IPS-NIHi7 (cell line): ENCODE data around the gene ARID5B.

Source experiments
- DNase-seq: peaks from one replicate; pipeline ENCODE4 v3.0.0; 2012; ENCODE audit warnings: mixed read lengths; ENCODE audit errors: extremely low spot score

ARID5B gene

DNA sequence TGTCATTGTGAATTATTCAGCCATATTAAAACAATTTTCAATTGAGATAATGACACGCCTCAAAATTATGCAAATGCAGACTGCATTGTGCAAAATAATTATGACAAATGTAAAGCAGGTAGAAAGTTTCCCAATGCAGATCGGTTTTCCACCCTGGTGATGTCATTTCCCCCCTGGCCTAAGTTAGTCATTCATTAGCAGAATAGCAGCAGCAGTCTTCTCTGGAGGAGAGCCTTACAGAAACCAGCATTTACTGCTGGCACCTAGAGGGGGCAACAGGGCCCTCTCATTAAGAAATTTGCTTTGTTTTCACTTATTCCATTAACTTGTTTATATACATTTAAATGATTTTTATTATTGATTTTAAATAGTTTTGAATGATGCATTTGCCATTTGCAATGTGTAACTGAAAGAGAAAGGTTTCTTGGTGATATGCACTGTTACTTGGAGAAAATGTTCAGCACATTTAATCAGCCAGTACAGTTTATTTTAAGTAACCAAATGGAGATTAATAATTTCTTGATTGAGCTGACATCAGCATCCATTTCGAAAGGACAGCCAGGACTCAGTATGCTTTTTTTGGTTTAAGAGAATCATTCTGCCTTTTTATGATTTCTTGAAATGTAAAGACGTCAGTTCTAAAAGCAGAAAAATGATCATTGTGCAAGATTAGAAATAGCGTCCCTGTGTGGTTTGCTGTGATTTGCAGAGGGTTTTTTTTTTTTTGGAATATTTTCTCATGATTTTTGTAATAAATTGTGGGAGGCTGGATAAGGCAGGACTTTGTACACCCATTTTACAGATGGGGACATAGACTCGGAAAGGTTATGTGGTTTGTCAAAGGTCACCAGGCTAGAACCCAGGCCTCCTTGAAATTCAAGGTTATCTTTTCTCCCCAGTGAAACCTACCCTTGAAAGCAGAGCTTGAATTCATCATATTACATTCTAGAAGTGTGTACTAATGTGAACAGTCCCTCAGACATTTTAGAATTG is 3.5 kb downstream of the ARID5B start:
- peak; percentile 67 for DNase-seq

DNA sequence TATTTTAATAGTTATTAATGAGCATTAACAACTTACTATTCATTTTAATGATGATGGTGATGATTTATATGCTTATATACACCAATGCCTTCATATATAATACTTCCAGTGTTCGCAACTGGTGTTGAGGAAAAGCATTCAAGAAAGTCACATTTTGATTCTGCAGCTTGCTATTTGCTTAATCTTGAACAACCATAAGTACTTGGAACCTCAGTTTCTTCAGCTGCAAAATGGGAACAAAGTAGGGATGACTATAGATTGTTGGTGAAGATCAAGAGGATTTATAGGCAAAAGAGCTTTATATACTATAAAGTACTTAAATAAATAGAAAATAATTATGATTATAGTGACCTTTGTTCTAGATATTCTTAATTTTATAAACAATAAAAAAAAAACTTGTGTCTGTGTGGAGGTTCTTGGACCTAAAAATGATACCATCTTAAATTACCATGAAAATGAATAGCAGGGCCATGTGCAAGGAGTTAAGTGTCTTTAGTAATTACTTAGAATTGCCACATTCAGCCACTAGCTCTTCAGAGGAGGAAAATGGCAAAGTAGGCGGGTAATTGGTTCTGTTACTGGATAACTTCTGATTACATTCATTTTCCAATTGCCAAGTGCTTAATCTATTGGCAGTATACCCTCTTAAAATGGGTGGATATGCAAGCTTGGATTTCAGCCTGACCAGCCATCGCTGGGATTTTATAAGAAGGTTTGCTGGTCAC is 4.5 kb downstream of the ARID5B start:
- DNase-seq = no peak

DNA sequence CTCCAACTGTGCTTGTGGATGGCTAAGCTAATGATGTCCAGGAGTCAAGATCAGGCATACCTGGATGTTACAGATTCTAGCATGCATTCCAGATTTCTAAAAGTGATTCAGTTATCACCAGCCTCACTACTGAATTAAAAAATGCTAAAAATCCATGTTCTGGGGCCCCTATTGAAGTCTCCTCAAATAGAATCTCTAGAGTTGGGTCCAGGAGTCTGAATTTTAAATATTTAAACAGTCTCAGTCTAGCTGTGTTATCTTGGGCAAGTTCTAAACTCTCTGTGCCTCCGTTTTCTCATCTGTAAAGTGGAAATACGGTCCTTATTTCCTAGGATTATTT is 5.0 kb downstream of the ARID5B start:
- DNase-seq = no peak

DNA sequence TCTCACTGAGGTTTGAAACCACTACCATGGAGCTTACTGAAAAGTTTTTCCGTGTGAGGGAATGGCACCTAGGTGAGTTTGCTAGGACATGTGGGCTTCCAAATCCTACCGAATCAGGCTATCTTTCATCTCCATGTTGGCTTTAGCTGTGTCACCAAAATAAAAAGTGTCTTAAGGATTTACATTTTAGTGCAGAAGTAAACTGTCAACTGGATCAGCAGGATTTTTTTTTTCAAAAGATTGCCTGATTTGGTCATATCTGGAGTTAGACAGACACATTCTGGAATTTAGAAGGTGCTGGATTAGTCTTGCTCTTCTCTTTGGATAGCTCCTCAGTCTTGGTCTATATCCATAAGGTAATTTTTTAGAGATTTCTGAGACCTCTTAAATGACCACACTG is 5.5 kb downstream of the ARID5B start:
- DNase-seq = no peak

DNA sequence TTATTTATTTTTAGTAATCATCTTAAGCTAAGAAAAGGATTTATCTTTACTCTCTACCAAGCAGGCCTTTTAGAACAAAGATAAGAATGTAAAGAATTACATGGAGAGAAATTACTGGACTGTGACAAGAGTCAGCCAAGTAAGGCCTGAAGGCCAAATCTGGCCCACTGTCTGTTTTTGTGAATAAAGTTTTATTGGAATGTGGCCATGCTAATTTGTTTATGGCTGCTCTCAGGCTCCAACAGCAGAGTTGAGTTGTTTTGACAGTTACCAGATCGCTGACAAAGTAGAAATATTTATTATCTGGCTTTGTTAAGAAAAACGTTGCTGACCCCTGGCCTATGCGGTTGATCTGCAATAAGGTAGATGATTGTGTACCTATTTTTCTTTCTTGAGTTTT is 6.1 kb downstream of the ARID5B start:
- no peak for DNase-seq

DNA sequence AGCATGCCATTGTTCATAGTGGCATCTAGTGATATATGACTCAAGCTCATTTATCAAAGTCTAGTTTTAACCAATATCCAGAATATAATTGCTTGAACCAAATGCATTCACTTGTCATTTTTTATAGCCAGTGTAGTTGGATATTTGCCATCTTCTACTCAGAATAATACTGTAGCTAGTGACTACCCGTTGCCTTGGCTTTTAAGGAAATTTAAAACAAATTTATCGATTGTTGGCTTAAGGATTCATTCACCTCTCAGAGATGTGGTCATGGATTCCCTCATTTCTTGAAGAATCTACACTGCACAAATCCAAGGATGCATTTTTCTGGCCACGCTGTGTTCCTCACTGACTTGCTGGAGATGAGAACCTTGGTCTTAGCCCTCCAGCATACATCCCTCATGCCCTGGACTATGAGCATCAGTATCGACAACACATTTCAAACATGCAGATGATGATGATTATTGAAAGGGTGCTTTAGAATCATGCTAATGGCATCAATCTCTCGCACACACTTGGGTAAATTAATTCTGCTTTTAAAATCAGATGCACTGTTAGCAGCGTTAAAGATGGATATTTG is 8.8 kb downstream of the ARID5B start:
- no peak for DNase-seq

DNA sequence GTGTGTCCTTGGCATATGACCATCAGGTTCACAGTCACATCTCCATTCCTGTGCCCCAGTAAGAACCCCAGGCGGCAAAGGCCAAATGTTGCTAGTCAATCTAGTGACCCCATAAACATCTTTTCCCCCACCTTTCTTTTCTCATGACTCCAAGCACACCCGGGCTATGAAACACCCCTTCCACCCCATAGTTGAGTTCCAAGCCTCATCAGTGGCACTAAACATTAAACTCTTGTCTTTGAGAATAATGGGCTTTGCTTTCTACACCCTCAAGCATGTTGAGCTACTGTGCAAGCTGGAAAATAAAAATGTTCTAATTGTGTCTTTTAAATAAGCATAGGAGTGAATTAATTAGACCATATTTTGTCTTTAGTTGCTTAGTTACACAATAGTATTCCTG is 9.4 kb downstream of the ARID5B start:
- DNase-seq = no peak

DNA sequence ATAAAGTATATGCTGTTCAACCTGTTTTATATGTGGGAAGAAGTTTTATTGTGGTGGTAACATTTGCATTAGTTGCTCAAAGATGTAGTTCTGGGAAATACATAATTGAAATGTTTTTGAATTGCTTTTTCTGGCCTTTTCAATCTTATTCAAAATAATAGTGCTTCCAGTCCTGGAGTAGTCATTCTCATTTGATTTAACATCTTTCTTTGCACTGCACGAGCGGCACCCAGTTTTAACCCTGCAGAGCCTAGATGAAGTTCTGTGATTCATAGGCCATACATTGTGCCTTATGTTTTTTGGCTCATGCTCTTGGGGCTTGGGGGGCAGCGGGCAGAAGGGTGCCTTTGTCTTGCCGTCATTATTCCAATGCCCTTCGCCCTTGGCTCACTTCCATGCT is 9.9 kb downstream of the ARID5B start:
- no peak for DNase-seq

DNA sequence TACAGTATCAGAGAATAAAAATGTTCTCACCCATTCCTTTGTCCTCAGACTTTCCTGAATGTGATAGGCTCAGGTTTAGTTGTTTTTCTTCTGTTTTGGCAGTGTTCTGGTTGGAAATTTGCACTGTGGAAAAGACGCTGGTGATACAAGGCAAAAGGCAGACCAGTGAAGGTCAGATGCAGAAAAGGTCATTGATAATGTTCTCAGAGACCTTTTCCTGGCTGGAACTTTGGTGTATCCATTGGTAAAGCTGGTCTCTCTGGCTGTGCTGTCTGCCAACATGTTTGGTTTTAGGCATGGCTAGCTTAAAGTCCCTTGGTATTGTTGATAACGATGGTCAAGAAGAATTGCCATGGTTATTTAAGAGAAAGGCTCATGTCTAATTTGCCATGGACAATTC is 11.5 kb downstream of the ARID5B start:
- no peak for DNase-seq

DNA sequence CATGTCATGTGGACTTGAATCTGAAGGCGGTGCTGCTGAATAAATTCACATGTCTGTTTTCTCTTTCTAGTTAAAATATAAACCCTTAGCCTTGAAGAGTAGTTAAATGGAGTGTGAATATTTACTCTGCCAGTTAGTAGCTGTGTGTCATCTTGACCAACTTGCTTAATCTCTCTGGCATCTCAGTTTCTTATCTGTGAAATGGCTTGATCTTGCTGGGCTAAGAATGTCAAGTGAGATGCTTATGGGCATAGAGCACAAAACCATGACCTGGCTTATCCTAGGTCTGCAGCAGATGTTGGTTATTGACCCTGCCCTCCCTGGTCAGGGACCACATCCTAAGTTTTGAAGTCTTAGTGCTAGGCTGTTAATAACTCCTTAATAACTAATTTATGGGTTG is 16.6 kb downstream of the ARID5B start:
- no peak for DNase-seq

DNA sequence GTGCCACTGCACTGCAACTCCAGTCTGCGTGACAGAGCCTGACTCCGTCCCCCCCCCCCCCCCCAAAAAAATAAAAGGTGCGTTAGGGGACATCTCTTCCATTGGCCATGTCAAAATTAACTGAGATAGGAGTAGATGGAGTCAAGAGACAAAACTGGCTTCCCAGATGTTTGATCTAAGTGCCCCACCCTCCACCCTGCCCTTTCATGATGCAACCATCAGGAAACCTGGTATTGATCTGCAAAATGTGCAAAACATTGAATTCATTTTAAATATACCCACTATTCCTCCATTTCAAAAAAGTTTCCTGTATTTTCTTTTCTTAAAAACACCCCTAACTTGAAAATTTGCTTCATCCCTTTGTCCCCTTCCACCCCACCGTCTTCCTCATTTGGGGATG is 17.5 kb downstream of the ARID5B start:
- DNase-seq = no peak

DNA sequence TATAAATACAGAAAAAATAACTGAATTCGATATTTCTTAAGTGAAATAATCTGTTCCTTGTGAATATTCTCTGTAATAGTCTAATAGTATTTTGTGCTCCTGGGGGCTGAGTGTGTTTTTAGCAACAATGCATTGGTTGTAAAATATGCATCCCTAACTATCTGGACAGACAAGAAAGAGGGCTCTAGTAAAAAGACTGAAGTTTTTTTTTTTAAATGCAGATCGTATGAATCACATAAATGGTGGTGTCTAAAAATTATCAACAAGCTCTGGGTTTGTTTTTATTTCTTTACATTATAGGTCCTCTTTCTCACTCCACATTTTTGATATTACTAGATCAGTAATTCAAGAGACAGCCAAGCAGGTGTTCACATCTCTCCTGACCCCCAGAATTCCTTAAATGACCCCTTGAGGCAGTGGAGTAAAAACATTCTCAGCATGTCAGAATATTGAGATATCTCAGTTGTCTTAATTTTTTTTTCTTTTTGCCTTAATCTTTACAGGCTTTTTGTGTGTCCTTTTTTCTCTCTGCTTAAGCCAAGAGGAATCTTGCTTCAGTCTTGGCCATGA is 18.2 kb downstream of the ARID5B start:
- DNase-seq = no peak

DNA sequence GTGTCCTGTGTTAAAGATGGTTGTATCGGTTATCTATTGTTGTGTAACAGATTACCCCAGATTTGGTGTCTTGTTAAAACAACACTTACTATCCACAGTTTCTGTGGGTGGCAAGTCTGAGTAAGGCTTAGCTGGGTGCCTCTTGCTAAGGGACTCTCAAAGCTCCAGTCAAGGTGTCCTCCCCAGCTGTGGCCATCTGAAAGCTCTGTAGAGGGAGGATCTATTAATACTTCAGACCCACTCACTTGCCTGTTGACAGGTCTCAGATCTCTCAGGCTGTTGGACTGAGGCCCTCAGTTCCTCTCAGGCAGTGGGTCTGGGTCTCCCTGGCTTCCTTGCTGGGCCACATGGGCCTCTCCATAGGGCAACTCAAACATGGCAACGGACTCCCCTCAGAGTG is 19.6 kb downstream of the ARID5B start:
- no peak for DNase-seq

DNA sequence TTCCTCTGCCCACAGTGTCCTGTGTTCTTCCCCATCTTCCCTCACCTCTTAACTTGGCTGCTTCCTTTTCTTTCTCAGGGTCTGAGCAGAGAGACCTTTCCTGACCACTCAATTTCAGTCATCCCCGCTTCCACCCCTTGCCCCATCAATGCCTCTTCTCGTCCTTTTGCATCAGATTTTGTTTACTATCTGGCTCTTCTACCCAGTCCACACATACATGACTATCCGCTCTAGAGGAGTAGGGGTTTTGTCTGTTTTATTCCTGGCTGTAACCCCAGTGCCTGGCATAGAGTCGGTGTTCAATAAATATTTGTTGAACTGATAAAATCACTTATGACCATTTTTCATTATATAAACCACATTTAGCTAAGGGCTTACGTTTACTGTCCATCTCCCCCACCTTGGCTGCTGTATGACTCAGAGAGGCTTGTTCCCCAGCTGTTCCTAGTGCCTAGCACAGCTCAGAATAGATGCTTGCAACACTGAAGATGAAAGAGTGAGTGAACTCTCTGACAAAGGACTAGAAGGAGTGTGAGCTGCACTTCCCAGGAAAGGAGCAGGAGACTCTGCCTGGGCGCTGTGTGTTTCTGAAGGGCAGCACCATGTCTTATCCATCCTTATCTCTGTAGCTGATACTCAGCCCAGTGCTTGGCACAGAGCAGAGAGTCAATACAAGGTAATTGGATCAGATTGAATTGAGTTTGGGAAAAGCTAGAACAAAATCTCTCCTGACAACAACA is 21.9 kb downstream of the ARID5B start:
- no peak for DNase-seq

DNA sequence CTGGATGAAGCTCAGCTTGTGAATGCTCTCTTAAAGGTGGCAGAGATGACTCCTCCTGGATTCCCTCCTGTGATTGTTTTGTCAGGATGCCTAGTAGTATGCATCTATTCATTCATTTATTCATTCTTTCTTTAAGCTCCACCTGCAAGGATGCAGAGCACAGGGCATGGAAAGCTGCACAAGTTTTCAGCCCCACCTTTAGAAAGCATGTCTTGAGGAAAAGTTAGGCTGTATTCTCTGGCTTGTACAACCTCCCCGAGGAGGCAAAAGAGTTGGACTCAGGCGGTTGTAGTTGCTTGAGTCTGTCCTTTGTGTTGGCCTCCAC is 22.4 kb downstream of the ARID5B start:
- DNase-seq = no peak

DNA sequence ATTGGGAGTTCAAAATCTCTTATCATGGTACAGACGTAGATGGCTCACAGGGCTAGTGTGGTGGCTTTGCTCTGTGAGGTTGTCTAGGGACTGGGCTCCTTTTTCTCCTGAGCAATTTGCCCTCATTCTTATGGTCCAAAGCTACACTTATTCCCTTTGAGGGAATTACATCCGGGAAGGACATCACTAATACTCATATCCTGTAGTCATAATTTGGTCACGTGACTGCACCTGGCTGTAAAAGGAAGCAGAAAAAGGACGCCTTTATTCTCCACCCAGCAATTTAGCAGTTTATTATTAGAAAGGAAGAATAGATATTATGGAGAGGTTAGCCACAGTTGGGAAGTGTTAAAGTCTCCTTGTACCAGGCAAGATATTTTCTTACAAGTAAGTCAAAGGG is 28.1 kb downstream of the ARID5B start:
- DNase-seq = no peak

DNA sequence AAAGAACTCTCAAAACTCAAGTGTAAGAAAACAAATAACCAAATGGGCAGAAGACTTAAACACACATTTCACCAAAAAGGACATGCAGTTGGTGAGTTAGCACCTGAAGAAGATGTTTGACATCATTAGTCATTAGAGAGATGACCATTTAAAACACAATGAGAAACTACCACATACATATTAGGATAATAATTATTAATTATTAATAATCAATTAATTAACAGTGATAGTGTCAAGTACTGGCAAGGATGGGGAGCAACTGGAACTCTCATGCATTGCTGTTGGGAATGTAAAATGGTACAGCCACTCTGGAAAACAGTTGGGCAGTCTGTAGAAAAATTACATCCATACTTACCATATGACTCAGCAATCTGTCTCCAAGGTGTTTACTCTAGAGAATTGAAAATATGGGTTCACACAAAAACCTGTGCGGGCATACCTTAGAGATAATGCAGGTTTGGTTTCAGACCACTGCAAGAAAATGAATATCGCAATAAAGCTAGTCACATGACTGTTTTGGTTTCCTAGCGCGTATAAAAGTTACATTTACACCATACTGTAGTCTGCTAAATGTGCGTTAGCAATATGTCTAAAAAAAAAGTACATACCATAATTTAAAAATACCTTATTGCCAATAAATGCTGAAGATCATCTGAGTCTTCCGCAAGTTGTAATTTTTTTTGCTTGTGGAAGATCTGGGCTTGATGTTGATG is 30.3 kb downstream of the ARID5B start:
- DNase-seq = no peak

DNA sequence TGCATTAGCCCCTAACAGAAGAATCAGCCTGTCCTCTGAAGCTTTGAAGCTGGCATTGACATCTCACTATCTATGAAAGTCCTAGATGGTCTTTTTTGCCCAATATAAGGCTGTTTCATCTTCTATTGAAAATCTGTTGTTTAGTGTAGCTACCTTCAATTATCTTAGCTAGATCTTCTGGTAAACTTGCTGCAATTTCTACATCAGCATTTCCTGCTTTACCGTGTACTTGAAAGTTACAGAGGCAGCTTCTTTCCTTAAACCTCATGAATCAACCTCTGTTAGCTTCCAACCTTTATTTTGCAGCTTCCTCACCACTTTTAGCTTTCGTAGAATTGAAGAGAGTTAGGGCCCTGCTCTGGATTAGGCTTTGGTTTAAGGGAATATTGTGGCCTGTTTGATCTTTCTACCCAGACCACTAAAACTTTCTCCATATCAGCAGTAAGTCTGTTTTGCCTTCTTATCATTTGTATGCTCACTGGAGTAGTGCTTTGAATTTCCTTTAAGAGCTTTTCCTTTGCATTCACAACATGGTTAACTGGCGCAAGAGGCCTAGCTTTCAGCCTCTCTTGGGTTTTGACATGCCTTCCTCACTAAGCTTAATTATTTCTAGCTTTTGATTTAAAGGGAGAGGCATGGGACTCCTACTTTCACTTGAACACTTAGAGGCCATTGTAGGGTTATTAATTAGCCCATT is 32.5 kb downstream of the ARID5B start:
- no peak for DNase-seq

DNA sequence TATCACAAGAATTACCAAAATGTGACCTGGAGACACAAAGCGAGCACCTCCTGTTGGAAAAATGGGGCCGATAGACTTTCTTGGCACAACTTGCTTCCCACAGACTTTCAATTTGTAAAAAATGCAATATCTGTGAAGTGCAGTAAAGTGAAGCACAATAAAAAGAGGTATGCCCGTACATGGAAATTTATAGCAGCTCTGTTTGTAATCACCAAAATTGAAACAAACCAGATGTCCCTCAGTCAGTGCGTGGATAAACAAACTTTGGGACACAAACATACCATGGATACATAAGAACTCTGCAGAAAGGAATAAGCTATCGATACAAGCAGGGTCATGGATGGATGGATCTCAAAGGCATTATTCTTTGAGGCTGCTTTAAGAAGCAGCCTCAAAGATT is 33.6 kb downstream of the ARID5B start:
- DNase-seq = no peak

DNA sequence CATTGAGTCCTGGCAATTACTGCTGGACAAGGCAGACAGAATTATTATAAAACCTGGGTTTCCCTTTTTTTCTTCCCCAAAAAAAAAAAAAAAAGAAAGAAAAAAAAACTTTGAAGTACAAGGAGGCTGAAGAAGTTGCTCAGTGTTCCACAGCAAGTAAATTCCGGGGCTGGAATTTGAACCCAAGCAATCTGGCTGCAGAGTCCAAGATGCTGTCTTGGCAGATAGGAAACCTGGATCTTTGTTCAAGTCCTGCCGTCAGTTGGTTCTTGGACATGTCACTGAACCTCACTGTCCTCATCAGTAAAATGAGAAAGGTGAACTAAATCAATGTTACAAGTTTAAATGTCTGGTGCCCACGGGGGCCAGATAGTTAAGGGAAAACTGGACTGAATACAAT is 35.3 kb downstream of the ARID5B start:
- no peak for DNase-seq
